Activated CD4-positive, alpha-beta T cell treated with anti-CD3 and anti-CD28 coated beads for 4 hours (primary cell): ENCODE results near the gene CDSN.
A peak's percentile ranks its signal among the peaks of the same experiment; 100 is the strongest.
"Not testable (repeated sequence)": the region's sequence is repeated elsewhere in the genome, so short reads cannot be mapped to it uniquely, and the experiment has no call there.

Experiments used
- DNase-seq, 2 donors: peaks; one replicate each; pipeline ENCODE4 v3.0.0-alpha.2; 2020

Gene CDSN, protein sequence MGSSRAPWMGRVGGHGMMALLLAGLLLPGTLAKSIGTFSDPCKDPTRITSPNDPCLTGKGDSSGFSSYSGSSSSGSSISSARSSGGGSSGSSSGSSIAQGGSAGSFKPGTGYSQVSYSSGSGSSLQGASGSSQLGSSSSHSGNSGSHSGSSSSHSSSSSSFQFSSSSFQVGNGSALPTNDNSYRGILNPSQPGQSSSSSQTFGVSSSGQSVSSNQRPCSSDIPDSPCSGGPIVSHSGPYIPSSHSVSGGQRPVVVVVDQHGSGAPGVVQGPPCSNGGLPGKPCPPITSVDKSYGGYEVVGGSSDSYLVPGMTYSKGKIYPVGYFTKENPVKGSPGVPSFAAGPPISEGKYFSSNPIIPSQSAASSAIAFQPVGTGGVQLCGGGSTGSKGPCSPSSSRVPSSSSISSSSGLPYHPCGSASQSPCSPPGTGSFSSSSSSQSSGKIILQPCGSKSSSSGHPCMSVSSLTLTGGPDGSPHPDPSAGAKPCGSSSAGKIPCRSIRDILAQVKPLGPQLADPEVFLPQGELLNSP

DNA sequence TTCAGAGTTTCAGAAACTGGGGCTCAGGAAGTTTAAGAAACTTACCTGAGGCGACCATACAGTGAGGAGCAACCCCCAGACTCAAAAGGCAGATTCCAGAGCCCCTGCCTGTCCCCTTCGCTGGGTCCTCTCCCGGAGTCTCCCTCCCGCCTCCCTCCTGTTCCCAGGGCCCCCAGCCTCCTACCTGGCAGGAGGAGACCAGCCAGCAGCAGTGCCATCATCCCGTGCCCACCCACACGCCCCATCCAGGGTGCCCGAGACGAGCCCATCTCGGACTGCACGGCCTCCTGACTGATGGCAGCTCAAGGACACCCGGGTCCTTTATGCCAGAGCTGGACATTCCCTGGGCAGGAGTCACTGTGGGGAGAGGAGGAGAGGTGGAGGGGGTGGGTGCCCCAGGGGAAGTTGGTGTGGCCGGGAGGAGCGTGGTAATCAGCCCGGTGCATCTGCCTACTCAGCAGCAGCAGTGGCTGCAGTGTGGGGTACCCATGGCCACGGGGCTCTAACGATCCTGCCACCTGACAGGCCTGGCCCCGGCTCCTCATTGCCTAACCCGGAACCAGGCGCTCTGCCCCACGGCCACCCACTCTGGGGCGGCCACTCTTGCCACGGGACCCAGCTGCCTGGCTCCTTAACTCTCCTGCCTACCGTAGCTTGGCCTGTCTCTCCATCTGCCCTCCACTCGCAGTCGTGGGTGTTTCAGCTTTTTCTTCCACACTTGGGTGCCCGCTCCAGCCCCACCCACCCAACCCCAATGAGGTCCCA lies at the start of gene CDSN:
Gene CDSN, minus strand, starts transcription at position 296 of the 765 bp plus-strand sequence. Its CDS starts 27 bp downstream, at position 269.
- no peak for DNase-seq

DNA sequence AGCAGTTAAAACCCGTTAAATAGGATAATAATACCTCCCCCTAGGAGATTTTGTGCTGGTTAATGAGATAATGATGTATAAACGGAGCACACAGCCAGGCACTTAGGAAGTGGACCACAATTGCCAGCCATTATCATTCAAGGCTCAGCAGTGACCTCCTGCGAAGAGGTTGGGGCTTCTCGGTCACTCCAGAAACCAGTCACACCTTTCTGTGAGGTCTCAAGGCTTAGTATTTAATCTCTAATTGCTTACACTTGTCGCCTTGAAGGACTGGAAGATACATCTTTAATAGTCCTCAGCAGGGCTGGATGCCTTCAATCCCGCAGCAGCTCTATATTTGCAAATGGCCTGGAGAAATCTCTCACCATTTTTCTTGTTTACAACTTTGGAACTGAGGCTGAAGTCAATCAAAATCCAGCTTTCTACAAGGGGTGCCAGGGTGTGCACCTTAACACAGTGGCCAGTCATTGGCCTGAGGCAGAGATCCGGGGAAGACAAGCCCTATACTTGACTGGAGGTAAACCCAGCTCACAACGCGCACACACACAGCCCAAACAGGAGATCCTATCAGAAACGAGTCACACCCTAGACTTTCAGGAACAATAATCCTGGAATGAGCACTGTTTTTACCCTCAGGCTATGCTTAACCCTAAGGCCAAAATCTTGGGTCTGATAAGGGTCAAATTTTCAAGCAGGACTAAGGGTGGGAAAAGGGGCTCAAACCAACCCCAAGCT lies 49.0 kb upstream of the CDSN start:
- no peak for DNase-seq

DNA sequence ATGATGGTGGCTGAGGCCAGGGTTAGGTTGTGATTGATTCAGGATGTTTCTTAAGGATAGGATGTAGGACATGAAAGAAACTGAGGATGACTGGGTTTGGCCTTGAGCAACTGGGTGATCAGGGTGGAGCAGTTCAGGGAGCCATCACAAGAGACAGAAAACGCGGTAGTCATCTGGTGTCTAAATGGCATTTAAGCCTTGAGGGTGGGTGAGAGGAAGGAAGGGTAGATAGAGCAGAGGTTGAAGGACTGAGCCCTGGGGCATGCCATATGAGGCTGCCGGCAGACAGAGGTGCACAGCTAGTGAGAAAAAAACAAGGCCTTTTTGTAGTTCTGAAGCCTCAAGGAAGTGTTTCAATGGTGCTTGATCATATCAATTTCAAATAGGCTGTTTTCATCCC lies 48.4 kb upstream of the CDSN start:
- no peak for DNase-seq

DNA sequence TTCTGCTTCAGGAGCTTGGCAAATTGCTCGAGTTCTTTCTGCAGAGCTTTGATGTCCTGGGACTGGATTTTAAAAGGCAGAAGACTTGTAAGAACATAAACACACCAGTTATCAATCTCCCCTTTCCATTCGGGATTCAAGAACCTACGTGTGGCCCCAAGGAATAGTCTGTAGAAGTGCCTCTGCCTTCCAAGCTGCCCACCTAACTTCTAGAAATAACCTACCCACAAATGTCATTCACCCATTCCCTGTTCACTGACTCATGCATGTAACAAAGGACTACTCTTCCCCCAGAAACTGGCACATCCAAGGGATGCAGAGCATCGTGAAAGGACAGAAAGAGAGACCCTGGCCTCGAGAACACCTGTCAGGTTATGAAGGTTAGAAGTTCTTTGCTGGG lies 45.7 kb upstream of the CDSN start:
- no peak for DNase-seq

DNA sequence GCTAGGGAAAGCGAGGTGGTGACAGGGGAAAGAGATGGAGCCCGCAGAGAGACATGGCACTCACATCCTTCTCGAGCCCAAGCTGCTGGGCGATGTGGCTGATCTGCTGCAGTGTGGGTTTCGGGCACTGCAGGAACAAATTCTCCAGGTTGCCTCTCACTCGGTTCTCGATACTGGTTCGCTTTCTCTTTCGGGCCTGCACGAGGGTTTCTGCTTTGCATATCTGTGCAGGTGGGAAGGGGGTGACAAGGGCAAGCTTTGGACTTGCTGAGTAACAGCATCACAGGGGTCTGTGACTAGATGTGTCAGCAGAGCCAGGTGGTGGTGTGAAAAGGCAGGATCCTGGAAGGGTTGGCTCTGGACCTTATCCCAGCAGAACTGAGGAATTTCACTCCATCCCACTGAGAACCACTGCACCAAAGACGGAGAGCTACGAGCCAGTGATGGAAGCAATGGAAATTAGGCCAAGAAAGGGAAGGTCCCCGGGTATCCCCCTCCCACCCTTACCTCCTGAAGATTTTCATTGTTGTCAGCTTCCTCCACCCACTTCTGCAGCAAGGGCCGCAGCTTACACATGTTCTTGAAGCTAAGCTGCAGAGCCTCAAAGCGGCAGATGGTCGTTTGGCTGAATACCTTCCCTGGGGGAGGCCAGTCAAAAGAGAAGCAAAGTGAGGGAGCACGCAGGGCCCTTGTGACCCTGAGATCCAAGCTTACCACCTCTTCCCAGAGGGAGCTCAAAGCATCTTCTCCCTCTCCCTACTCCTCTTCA lies 45.0 kb upstream of the CDSN start:
- DNase-seq = not testable (repeated sequence)

DNA sequence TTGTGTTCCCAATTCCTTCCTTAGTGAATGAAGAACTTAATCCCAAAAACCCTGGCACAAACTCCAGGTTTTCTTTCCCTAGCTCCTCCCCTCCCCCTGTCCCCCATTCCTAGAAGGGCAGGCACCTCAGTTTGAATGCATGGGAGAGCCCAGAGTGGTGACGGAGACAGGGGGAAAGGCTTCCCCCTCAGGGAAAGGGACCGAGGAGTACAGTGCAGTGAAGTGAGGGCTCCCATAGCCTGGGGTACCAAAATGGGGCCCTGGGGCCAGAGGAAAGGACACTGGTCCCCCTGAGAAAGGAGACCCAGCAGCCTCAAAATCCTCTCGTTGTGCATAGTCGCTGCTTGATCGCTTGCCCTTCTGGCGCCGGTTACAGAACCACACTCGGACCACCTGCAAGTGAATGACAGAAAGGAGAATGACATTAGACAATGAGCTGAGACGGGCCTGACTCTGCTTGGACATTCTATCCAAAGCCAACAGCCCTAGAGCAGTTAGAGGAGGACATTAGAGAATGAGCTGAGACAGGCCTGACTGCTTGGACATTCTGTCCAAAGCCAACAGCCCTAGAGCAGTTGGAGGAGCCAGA lies 44.3 kb upstream of the CDSN start:
- DNase-seq = not testable (repeated sequence)

DNA sequence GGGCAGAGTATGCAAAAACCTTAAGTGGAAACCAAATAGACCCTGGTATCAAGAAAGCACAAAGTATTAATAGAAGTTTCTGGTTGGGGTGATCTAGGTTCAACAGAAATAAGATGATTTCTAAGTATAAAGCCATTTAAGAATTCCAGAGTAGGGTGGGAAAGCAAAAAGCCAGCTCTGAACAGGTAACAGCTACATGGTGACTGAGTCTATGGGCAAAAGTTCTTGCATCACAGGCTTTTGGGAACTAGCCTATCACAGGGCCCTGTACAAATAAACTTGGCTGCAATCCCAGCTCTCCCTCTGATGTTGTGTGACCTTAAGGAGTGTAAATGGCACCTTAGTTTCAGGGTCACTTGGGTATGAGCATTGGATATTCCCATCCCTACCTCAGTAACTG lies 43.7 kb upstream of the CDSN start:
- DNase-seq = no peak

DNA sequence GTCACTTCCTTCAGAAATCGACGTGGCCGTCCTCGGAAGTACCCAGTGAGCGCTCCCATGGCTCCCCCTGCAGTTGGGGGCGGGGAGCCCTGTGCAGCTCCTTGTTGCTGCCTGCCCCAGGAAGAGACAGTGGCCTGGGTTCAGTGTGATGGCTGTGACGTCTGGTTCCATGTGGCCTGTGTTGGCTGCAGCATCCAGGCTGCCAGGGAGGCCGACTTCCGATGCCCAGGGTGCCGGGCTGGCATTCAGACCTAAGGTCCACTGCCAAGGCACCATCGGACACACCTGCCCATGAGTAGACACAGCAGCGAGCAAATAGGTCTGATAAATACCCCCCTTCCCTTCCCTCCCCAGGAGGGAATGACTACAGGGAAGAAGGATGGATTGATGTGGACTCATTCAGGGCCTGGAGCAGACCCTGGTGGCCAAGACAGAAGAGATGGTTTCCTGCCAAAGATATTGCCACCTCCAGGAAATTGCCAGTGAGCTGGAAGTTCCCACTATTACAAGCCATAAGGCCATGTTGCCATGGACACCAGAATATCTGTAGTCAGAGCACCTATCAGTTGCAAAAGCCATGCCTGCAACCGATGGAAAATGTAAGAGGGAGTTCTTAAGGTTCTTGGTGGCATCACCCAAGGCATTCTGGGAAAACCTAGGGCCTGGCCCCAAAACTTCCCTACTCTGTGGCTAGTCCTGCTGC lies 42.4 kb upstream of the CDSN start:
- no peak for DNase-seq

DNA sequence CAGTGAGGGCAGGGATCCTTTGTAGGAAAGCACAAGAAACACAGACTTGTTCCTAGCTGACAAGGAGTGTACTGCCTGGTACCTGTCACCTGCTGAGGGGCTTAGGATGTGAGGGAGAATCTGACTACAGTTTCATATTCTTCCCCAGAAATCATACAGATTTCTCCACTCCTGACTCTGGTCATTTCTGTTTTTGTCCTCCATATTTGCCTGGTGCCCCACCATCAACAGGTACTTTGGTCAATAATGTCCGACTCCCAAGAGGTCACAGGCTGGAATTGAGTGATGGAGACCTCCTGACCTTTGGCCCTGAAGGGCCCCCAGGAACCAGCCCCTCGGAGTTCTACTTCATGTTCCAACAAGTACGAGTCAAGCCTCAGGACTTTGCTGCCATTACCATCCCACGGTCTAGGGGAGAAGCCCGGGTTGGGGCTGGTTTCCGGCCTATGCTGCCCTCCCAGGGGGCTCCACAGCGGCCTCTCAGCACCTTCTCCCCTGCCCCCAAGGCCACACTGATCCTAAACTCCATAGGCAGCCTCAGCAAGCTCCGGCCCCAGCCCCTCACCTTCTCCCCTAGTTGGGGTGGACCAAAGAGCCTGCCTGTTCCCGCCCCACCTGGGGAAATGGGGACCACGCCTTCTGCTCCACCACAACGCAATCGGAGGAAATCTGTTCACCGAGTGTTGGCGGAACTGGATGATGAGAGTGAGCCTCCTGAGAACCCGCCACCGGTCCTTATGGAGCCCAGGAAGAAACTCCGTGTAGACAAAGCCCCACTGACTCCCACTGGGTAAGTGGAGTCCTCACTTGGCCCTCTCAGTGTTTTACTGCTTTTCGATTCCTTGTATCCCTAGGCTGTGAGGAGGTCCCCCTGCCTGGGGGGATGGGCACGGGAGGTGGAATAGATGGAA lies 41.2 kb upstream of the CDSN start:
- no peak for DNase-seq

DNA sequence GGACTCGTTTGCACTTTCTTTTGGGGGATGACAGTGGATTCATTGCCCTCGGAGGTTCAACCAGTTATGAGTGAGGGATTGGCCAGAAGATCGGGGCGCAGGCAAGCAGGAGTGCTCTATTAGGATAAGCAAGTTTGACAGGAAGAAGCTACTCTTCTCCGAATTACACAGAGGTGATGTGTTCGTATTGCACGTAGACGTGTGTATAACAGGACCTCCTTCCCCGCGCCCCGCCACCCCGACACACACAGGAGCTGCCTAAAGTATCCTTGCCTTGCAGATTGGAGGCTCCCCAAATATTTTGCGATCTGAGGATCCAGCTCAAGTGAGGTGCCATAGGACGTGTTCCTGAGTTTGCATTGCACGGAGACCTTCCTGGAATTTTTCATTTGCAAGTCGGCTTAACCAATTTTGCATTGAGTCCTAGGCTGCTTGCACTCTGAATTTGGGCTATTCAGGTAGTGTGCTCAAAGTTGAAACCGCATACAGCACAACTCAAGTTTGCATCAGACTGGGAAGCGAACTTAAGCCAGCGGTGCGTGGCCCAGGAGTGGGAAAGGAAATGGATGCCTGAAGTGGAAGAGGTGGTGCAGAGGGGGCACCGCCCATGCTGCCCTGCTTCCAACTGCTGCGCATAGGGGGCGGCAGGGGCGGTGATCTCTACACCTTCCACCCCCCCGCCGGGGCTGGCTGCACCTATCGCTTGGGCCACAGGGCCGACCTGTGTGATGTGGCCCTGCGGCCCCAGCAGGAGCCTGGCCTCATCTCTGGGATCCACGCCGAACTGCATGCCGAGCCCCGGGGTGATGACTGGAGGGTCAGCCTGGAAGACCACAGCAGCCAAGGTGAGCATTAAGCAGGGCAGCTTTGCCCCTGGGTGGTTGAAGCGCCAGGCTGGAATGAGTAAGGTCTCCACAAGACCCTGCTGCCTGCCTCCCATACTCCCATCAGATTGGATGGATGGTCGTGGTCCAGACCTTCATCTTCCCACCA lies 38.9 kb upstream of the CDSN start:
- DNase-seq = no peak

DNA sequence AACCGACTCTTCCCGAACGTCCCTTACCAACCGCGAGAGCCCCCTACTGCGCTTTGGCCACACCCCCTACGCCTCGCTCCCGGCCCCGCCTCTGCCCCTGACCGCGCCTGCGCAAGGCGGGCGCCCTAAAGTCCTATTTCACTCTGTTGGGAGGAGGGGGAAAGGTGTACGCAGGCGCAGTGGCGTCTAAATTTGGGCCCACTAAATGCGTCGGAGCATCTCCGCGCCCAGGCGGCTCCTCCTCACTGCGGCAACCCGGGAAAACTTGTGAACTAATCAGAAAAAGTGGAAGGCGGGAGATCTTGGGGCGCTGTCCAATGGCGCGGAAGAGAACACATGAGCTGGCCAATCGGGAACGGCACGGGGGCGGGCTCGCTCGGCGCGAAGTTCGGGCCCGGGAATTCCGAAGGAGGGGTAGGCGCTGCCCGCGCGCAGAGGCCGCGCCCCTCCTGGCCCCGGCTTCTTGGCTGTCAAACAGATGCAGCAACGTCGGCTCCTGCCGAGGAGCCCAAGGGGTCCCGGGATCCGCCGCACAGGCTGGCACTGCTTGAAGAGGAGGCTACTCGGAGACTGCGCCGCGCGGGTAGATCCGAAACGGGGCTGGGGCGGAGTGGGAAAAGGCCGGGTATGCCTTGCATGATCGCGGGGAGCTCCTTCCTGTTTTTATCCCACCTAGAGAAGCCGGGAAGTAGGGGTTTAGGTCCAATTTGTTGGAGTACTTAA lies 38.1 kb upstream of the CDSN start, which contains the start of gene TCF19:
Gene TCF19, plus strand, starts transcription at position 450 of the 723 bp plus-strand sequence. CDS start 881 bp downstream, outside the sequence.
- peak; percentile 99 for DNase-seq

DNA sequence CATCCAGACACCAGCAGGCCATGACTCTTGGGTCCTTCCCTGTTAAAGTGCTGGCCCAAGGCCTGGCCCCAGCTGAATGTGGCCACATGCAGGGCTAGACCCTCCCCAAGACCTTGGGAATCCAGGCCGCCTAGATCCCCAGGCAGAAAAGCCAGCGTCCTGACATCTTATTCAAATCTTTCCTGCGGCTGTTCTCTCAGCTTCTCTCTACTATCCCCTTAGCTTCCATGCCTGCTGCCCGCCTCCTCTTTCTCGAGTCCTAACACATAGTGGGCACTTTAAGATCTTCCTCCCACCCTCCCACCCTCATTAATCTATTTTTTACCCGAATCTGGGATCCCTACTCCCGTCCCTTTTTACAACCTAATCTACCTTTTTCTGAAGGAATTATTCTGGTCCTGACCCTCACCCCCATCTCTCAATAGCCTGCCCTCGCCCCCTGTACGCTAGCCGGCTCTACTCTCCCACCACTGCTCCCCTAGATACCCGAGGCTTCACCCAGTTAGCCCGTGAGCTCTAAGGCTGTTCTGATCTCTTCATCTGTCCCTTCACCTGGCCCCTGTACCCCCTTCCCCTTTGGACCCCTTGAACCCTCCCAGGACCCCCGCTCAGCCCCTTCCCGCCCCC lies 37.4 kb upstream of the CDSN start, which contains the start of gene CCHCR1:
Gene CCHCR1, minus strand, starts transcription at position 290 of the 627 bp plus-strand sequence. Its CDS starts 202 bp downstream, at position 88.
- no peak for DNase-seq

DNA sequence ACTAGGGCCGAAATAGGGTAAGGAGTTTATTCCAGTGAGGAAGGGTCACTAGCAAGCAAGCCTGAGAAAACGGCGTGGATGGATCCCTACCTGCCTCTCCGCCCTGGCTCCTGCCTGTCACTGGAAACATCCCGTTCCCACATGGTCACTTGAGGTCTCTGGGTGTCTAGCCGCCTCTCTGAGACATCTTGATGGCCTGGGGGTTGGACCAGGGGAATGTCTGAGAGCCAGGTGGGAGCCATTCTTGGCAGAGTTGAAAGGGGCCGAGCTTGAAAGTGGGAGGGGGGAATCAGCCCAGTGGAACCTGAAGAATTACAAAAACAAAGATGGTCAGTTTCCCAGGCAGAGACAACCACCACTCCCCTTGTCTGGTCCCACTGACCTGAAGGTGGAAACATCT lies 36.4 kb upstream of the CDSN start:
- no peak for DNase-seq

DNA sequence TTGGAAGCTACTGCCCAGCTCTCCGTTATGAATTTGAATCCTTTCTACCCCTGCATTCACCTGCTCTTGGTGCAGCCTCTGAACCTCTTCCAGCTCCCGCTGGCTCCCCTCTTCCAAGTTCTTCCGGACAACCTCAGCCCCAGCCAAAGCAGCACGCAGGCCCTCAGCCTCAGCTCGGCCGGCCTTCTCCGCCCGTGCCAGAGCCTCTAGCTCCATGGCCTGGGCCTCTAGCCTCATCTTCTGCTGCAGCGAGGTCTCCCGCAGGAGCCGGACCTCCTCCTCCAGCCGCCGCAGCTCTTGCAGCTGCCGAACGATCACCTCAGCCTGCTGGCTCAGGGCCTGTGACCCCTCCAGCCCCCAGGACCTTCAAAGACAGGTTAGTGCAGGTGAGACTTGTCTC lies 34.2 kb upstream of the CDSN start:
- no peak for DNase-seq

DNA sequence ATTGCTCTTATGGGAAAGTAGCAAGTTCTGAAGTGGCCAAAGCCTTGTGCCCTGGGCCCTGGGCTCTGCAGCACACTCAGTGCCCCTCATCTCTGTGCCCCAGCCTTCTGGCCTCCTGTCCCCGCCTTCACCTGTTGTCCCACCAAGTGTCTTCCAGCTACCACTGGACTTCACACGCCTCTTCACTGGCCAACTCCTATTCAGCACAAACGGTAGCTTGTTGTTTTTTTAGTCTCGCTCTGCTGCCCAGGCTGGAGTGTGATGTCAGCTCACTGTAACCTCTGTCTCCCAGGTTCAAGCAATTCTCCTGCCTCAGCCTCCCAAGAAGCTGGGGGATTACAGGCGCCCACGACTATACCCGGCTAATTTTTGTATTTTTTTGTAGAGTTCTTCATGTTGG lies 32.5 kb upstream of the CDSN start:
- no peak for DNase-seq

DNA sequence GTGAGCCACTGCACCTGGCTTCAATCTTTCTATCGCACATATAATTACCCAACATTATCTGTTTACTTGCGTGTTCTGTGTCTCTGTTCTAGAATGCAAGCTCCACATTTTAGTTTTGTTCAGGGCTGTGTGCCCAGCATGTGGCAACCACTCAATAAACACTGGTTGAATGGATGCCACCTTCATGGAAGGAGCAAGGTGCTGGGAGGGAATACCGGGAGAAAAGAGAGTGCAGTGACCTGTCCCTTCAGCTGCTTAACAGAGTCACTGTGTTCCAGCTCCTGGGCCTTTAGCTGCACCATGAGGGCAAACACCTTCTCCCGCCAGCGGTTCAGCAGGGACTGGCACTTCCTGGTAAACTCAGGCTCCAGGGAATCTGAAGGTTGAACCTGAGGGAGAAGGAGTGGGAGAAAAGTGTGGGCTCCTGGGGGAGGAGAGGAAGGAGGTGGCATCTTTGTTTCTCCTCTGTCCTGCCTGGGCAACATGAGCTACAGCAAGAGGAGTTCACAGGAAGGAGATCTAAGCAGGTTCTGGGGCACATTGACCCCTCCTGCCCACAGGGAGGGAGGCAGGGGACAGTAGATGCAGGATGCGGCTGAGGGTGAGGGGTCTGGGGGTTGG lies 29.7 kb upstream of the CDSN start:
- no peak for DNase-seq

DNA sequence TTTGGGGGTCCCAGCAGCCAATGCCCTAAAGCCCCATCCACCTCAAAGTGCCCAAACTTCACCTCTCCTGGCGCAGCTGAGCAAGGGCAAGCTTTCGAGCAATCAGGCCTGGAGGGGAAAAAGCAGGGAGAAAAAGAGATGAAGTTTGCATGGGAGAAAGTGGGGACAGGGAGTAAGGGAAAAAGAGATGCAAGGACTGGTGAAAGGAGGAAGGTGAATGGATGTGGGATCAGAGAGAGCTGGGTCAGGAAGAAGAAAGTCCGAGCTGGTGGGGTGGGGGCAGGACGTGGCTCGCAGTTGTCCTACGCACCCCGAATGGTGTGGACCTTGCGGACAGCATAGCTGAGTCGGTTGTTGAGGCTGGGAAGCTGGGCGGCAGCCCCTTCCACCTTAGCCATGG lies 25.1 kb upstream of the CDSN start:
- no peak for DNase-seq
